ENCODE data around the gene SRRT. TPM values are rescaled to one million over a fixed set of nuclear protein-coding genes. Genes with fewer than 3 reads are reported as not detected.

Gene SRRT
- total and polyA plus RNA-seq, 10 of the 15 experiments (the other 5 are each of a cell fraction or from before 2014, with no cell fraction given), result 11.1 to 254 (median 111) TPM

DNA sequence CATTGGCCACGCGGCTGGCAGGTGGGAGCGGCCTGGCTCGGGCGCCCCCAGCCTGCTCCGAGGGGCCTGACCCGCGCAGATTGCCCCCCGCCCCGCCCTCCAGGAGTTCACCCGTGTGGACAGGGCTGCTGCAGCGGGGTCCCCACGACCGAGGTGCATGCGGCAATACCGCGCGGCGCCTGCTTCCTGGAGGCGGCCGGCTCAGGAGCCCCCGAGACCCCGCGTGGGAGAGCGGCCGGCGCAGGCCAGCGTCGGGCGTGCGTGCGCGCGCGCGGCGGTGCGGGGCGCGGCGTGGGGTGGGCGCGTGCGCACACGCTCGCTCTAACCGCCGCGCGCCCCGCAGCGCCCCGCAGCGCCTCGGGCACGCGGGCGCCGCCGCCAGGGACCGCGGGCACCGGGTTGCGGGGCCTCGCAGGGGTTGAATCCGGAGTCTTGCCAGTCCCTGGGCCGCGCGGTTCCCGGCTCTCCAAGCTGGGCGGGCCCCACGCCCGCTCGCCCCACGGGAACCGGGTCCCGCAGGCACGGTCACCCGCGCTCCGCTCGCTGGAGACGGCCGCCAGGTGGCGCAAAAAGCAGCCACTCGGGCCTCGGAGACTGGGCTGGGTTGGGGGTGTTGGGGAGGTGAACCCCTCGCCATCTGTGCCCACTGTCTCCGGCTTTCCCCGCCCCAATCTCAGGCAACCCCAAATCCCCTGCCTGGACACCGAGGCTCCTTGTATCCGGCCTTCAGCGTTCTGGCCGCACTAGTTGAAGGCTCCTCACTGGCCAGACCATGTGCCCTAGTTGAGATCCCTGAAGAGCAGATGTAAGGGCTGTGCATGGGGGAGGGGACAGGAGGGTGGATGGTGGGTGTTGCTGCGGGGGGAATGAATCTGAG, 22.1 kb downstream of the SRRT start (continued):
- TF ChIP-seq, protein P1, sequence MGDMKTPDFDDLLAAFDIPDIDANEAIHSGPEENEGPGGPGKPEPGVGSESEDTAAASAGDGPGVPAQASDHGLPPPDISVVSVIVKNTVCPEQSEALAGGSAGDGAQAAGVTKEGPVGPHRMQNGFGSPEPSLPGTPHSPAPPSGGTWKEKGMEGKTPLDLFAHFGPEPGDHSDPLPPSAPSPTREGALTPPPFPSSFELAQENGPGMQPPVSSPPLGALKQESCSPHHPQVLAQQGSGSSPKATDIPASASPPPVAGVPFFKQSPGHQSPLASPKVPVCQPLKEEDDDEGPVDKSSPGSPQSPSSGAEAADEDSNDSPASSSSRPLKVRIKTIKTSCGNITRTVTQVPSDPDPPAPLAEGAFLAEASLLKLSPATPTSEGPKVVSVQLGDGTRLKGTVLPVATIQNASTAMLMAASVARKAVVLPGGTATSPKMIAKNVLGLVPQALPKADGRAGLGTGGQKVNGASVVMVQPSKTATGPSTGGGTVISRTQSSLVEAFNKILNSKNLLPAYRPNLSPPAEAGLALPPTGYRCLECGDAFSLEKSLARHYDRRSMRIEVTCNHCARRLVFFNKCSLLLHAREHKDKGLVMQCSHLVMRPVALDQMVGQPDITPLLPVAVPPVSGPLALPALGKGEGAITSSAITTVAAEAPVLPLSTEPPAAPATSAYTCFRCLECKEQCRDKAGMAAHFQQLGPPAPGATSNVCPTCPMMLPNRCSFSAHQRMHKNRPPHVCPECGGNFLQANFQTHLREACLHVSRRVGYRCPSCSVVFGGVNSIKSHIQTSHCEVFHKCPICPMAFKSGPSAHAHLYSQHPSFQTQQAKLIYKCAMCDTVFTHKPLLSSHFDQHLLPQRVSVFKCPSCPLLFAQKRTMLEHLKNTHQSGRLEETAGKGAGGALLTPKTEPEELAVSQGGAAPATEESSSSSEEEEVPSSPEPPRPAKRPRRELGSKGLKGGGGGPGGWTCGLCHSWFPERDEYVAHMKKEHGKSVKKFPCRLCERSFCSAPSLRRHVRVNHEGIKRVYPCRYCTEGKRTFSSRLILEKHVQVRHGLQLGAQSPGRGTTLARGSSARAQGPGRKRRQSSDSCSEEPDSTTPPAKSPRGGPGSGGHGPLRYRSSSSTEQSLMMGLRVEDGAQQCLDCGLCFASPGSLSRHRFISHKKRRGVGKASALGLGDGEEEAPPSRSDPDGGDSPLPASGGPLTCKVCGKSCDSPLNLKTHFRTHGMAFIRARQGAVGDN (IDR thresholded peaks at IDR 0.05), result 0 out of 2 replicates have a peak, but pooled peaks have one; percentile 21
- TF ChIP-seq BHLHE40 (IDR thresholded peaks at IDR 0.05; ENCODE audit: borderline replicate concordance in 1 of 2, low read depth in 2 of 2, low read length in 1 of 2), result peak in 1 of 2 experiments; percentile 59; a peak in 1 of 4 replicates
- TF ChIP-seq RB1 (IDR thresholded peaks at IDR 0.05; ENCODE audit: borderline replicate concordance), result no peak
- TF ChIP-seq FOXM1 (IDR thresholded peaks at IDR 0.05; ENCODE audit: low read depth, low read length), result no peak
- TF ChIP-seq SMC3 (IDR thresholded peaks at IDR 0.05; ENCODE audit: borderline replicate concordance, low read length), result peak; percentile 79
- TF ChIP-seq YY1 (IDR thresholded peaks at IDR 0.05; ENCODE audit: low read depth, low read length), result 0 out of 2 replicates have a peak, but pooled peaks have one; percentile 45
- no peak for TF ChIP-seq BRCA1 (IDR thresholded peaks at IDR 0.05; ENCODE audit: low read depth, low read length)
- TF ChIP-seq, protein P2, sequence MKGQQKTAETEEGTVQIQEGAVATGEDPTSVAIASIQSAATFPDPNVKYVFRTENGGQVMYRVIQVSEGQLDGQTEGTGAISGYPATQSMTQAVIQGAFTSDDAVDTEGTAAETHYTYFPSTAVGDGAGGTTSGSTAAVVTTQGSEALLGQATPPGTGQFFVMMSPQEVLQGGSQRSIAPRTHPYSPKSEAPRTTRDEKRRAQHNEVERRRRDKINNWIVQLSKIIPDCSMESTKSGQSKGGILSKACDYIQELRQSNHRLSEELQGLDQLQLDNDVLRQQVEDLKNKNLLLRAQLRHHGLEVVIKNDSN (IDR thresholded peaks at IDR 0.05; ENCODE audit: borderline replicate concordance, extremely low read length, insufficient read depth, low read depth, low read length), result no peak
- TF ChIP-seq, protein P3, sequence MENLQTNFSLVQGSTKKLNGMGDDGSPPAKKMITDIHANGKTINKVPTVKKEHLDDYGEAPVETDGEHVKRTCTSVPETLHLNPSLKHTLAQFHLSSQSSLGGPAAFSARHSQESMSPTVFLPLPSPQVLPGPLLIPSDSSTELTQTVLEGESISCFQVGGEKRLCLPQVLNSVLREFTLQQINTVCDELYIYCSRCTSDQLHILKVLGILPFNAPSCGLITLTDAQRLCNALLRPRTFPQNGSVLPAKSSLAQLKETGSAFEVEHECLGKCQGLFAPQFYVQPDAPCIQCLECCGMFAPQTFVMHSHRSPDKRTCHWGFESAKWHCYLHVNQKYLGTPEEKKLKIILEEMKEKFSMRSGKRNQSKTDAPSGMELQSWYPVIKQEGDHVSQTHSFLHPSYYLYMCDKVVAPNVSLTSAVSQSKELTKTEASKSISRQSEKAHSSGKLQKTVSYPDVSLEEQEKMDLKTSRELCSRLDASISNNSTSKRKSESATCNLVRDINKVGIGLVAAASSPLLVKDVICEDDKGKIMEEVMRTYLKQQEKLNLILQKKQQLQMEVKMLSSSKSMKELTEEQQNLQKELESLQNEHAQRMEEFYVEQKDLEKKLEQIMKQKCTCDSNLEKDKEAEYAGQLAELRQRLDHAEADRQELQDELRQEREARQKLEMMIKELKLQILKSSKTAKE (IDR thresholded peaks at IDR 0.05; ENCODE audit: low read depth, poor library complexity, severe bottlenecking), result no peak
- TF ChIP-seq JUNB (IDR thresholded peaks at IDR 0.05), result no peak
